ENCODE measurements around the gene KLB.
"Not testable (repeated sequence)": the region's sequence is repeated elsewhere in the genome, so short reads cannot be mapped to it uniquely, and the experiment has no call there.

Gene KLB

DNA sequence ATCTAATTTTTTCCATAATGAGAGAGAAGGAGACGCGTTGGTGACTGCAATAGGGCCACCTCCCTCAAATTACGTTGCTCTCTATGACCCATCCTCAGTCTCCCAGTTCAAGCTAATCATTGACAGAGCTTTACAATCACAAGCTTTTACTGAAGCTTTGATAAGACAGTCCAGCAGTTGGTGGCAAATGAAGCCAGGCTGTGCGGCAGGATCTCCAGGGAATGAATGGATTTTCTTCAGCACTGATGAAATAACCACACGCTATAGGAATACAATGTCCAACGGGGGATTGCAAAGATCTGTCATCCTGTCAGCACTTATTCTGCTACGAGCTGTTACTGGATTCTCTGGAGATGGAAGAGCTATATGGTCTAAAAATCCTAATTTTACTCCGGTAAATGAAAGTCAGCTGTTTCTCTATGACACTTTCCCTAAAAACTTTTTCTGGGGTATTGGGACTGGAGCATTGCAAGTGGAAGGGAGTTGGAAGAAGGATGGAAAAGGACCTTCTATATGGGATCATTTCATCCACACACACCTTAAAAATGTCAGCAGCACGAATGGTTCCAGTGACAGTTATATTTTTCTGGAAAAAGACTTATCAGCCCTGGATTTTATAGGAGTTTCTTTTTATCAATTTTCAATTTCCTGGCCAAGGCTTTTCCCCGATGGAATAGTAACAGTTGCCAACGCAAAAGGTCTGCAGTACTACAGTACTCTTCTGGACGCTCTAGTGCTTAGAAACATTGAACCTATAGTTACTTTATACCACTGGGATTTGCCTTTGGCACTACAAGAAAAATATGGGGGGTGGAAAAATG, at the start of gene KLB:
Gene KLB (plus strand): TSS at position 168 of the 821 bp plus-strand sequence. CDS start 20 bp downstream, at position 188.
- H3K4me3 ChIP-seq (ENCODE audit: control insufficient read depth, low read depth, low read length), result no peak within 1 kb of the TSS
- TF ChIP-seq, protein P1, sequence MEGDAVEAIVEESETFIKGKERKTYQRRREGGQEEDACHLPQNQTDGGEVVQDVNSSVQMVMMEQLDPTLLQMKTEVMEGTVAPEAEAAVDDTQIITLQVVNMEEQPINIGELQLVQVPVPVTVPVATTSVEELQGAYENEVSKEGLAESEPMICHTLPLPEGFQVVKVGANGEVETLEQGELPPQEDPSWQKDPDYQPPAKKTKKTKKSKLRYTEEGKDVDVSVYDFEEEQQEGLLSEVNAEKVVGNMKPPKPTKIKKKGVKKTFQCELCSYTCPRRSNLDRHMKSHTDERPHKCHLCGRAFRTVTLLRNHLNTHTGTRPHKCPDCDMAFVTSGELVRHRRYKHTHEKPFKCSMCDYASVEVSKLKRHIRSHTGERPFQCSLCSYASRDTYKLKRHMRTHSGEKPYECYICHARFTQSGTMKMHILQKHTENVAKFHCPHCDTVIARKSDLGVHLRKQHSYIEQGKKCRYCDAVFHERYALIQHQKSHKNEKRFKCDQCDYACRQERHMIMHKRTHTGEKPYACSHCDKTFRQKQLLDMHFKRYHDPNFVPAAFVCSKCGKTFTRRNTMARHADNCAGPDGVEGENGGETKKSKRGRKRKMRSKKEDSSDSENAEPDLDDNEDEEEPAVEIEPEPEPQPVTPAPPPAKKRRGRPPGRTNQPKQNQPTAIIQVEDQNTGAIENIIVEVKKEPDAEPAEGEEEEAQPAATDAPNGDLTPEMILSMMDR (IDR thresholded peaks at IDR 0.05; ENCODE audit: control insufficient read depth, insufficient read depth, low read depth, low read length, missing control alignments), result no peak
- no peak for DNase-seq (ENCODE audit: low read depth)

DNA sequence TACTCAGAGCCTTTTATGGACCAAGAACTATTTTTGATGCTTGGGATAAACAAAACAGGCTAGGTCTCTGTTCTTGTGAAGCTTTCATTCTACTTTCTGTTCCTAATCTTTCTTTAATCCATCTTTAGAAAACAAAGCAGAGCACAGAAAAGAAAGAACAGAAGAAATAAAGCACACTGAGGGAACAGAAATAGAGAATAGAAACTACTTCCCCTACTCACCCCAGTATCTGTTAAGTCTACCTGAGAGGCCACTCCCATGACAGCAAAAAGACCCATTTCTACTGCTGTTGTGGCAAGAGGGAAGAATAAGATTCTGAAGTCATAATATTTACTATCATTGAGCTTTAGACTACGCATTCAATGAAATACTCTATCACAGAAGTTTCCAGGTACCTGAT, 49.7 kb upstream of the KLB start:
- TF ChIP-seq, protein P1 (IDR thresholded peaks at IDR 0.05; ENCODE audit: control insufficient read depth, insufficient read depth, low read depth, low read length, missing control alignments), result no peak
- no peak for DNase-seq (ENCODE audit: low read depth)
- H3K4me3 ChIP-seq (ENCODE audit: control insufficient read depth, low read depth, low read length), result no peak overlapping the region

DNA sequence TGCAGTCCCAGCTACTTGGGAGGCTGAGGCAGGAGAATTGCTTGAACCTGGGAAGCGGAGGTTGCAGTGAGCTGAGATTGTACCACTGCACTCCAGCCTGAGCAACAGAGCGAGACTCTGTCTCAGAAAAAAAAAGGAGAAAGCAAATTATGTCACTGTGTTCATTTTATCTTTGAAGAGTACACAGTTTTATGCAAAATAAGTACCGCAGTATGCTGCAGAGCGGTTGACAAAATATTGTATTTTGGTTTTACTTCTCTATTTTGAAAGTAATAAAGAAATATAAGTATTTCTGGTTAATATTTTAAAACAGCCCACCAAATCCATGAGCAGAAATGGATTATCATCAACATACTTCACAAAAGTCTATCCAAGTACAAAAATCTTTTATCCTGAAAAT, 46.1 kb upstream of the KLB start:
- not testable (repeated sequence) for DNase-seq (ENCODE audit: low read depth); H3K4me3 ChIP-seq (ENCODE audit: control insufficient read depth, low read depth, low read length)

GRCh38 chr4:39362827-39363226, 43.9 kb upstream of the KLB start:
- no peak for DNase-seq (ENCODE audit: low read depth)
- TF ChIP-seq, protein P1 (IDR thresholded peaks at IDR 0.05; ENCODE audit: control insufficient read depth, insufficient read depth, low read depth, low read length, missing control alignments), result no peak
- no peak overlapping the region for H3K4me3 ChIP-seq (ENCODE audit: control insufficient read depth, low read depth, low read length)

DNA sequence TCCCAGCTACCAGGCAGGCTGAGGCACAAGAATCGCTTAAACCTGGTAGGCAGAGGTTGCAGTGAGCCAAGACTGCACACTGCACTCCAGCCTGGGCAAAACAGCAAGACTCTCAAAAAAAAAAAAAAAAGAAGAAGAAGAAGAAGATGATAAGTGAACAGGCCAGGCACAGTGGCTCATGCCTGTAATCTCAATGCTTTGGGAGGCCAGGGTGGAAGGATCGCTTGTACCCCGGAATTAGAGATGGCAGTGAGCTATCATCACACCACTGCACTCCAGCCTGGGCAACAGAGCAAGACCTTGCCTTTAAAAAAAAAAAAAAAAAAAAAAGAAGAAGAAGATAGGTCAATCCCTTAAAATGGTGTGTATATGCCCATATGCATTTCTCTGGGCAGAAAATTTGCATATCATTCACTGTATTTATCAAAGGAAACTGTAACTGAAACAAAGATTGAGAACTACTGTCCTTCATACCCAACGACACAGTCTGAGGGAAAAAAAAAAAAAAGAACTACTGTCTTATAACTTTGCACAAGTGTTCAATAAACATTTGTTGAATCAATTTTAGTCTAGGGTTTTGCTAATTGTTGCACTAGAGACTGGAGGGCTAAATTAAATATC, 42.8 kb upstream of the KLB start:
- no peak overlapping the region for H3K4me3 ChIP-seq (ENCODE audit: control insufficient read depth, low read depth, low read length)
- TF ChIP-seq, protein P1 (IDR thresholded peaks at IDR 0.05; ENCODE audit: control insufficient read depth, insufficient read depth, low read depth, low read length, missing control alignments), result no peak
- DNase-seq (ENCODE audit: low read depth), result no peak

- no peak for DNase-seq (ENCODE audit: low read depth)
- TF ChIP-seq, protein P1 (IDR thresholded peaks at IDR 0.05; ENCODE audit: control insufficient read depth, insufficient read depth, low read depth, low read length, missing control alignments), result no peak
Measured at GRCh38 chr4:39365360-39365759, 41.4 kb upstream of the KLB start.

More at GRCh38 chr4:39365360-39365759, 41.4 kb upstream of the KLB start:
- H3K4me3 ChIP-seq (ENCODE audit: control insufficient read depth, low read depth, low read length), result peak overlapping the region; percentile 100

Data from AG09309 (cell line).